HG03135 (cell line): ENCODE results near the gene DIP2B.
"Not testable (repeated sequence)": the region's sequence is repeated elsewhere in the genome, so short reads cannot be mapped to it uniquely, and the experiment has no call there.

Experiments used
- ATAC-seq: cut with Tn5 transposase; IDR thresholded peaks from one replicate; pipeline ENCODE4 v1.9.1; 2021; ENCODE audit warnings: mild to moderate bottlenecking, moderate library complexity; ENCODE audit not compliant: unreplicated experiment

The DIP2B gene

GRCh38 chr12:50518090-50518489, 13.3 kb downstream of the DIP2B start:
- ATAC-seq: no peak

GRCh38 chr12:50519353-50519752, 14.6 kb downstream of the DIP2B start:
- ATAC-seq: no peak

- no peak for ATAC-seq
These were observed 15.8 kb downstream of the DIP2B start for GRCh38 chr12:50520416-50521207.

GRCh38 chr12:50521781-50522180, 17.0 kb downstream of the DIP2B start:
- not testable (repeated sequence) for ATAC-seq

- ATAC-seq: no peak
These were observed 19.0 kb downstream of the DIP2B start for GRCh38 chr12:50523772-50524171.

GRCh38 chr12:50524621-50525020, 19.8 kb downstream of the DIP2B start:
- no peak for ATAC-seq

GRCh38 chr12:50525422-50525821, 20.6 kb downstream of the DIP2B start:
- ATAC-seq: no peak

- ATAC-seq: no peak
These were observed 22.6 kb downstream of the DIP2B start for GRCh38 chr12:50527359-50527726.

GRCh38 chr12:50528800-50529199, 24.0 kb downstream of the DIP2B start:
- ATAC-seq: no peak

GRCh38 chr12:50529345-50529744, 24.6 kb downstream of the DIP2B start:
- no peak for ATAC-seq

GRCh38 chr12:50530532-50530931, 25.7 kb downstream of the DIP2B start:
- ATAC-seq: no peak

GRCh38 chr12:50533203-50533584, 28.4 kb downstream of the DIP2B start:
- ATAC-seq: peak; percentile 8

GRCh38 chr12:50533971-50534370, 29.2 kb downstream of the DIP2B start:
- no peak for ATAC-seq

- ATAC-seq: no peak
These were observed 32.2 kb downstream of the DIP2B start for GRCh38 chr12:50536831-50537537.

- no peak for ATAC-seq
These were observed 32.7 kb downstream of the DIP2B start for GRCh38 chr12:50537538-50537919.

- no peak for ATAC-seq
These were observed 33.4 kb downstream of the DIP2B start for GRCh38 chr12:50538182-50538581.

GRCh38 chr12:50541139-50541538, 36.4 kb downstream of the DIP2B start:
- ATAC-seq: no peak

- ATAC-seq: no peak
These were observed 37.7 kb downstream of the DIP2B start for GRCh38 chr12:50542448-50542847.

- ATAC-seq: not testable (repeated sequence)
These were observed 38.4 kb downstream of the DIP2B start for GRCh38 chr12:50543188-50543587.

GRCh38 chr12:50545213-50545612, 40.4 kb downstream of the DIP2B start:
- no peak for ATAC-seq

- no peak for ATAC-seq
These were observed 41.0 kb downstream of the DIP2B start for GRCh38 chr12:50545786-50546185.
